Lower leg skin (tissue), 3 donors: ENCODE results near the gene KCNIP4.

ENCODE experiments used
- POLR2A ChIP-seq, 2 donors: fragments of 450-650 bp; IDR thresholded peaks; one replicate each; pipeline ENCODE4 v1.6.1; 2016 to 2017; ENCODE audit warnings: antibody characterized with exemption in 2 of 2, mild to moderate bottlenecking in 1 of 2, moderate library complexity in 1 of 2
- TF ChIP-seq, protein P1 (sequence below), 3 donors: fragments of 450-650 bp; IDR thresholded peaks; one replicate each; pipeline ENCODE4 v1.5.1; 2016; ENCODE audit warnings: antibody characterized with exemption in 3 of 3, mild to moderate bottlenecking in 3 of 3, moderate library complexity in 2 of 3

- TF ChIP-seq, protein P1, sequence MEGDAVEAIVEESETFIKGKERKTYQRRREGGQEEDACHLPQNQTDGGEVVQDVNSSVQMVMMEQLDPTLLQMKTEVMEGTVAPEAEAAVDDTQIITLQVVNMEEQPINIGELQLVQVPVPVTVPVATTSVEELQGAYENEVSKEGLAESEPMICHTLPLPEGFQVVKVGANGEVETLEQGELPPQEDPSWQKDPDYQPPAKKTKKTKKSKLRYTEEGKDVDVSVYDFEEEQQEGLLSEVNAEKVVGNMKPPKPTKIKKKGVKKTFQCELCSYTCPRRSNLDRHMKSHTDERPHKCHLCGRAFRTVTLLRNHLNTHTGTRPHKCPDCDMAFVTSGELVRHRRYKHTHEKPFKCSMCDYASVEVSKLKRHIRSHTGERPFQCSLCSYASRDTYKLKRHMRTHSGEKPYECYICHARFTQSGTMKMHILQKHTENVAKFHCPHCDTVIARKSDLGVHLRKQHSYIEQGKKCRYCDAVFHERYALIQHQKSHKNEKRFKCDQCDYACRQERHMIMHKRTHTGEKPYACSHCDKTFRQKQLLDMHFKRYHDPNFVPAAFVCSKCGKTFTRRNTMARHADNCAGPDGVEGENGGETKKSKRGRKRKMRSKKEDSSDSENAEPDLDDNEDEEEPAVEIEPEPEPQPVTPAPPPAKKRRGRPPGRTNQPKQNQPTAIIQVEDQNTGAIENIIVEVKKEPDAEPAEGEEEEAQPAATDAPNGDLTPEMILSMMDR (IDR thresholded peaks at IDR 0.05) = no peak
- no peak for TF ChIP-seq POLR2A (IDR thresholded peaks at IDR 0.05)
Measured at GRCh38 chr4:21680326-21680898, 268.2 kb downstream of the KCNIP4 start.
